DND-41 (cell line): ENCODE results near the gene TMTC4.

ENCODE experiments used
- ATAC-seq: fragments of 200-7000 bp; cut with Tn5 transposase; 3 replicates; pipeline ENCODE4 v1.9.1; 2021; ENCODE audit warnings: low read depth; ENCODE audit not compliant: insufficient read depth
- DNase-seq: peaks from one replicate; pipeline ENCODE4 v3.0.0-alpha.2; 2020
- H2AFZ ChIP-seq: 2 replicates; pipeline ENCODE4 v1.6.0; 2012; ENCODE audit warnings: low read depth, low read length
- H3K27ac ChIP-seq: 2 replicates; pipeline ENCODE4 v1.5.1; 2012; ENCODE audit warnings: low read length, inconsistent platforms
- H3K27me3 ChIP-seq: fragments of 200-600 bp; sonication (generic); 2 replicates; pipeline ENCODE4 v1.6.0; 2012; ENCODE audit warnings: low read length, mild to moderate bottlenecking, inconsistent platforms; ENCODE audit not compliant: insufficient read depth, poor library complexity
- H3K36me3 ChIP-seq: 2 replicates; pipeline ENCODE4 v1.5.1; 2012; ENCODE audit warnings: low read length, inconsistent platforms; ENCODE audit not compliant: insufficient read depth
- H3K4me1 ChIP-seq: 2 replicates; pipeline ENCODE4 v1.5.1; 2012; ENCODE audit warnings: mild to moderate bottlenecking, low read length; ENCODE audit not compliant: insufficient read depth
- H3K4me2 ChIP-seq: 2 replicates; pipeline ENCODE4 v1.6.0; 2012; ENCODE audit warnings: mild to moderate bottlenecking, moderate library complexity, low read length, inconsistent platforms; ENCODE audit not compliant: insufficient read depth
- H3K4me3 ChIP-seq, 2 experiments: fragments of 200-600 bp in 1 of 2; shearing (Covaris generic) in 1 of 2; 2 replicates each; pipeline ENCODE4 v1.5.1; 2012 to 2016; ENCODE audit warnings: inconsistent platforms in 2 of 2, low read length in 2 of 2, mild to moderate bottlenecking in 2 of 2, low read depth in 1 of 2, moderate library complexity in 1 of 2
- H3K79me2 ChIP-seq: 2 replicates; pipeline ENCODE4 v1.6.0; 2012; ENCODE audit warnings: low read length, inconsistent platforms; ENCODE audit not compliant: insufficient read depth
- H3K9ac ChIP-seq: 2 replicates; pipeline ENCODE4 v1.6.0; 2012; ENCODE audit warnings: low read depth, mild to moderate bottlenecking, inconsistent platforms, low read length, moderate library complexity
- H3K9me3 ChIP-seq: 2 replicates; pipeline ENCODE4 v1.5.1; 2012; ENCODE audit warnings: low read length, moderate library complexity, mild to moderate bottlenecking, inconsistent platforms; ENCODE audit not compliant: insufficient read depth, severe bottlenecking
- H4K20me1 ChIP-seq: 2 replicates; pipeline ENCODE4 v1.6.0; 2012; ENCODE audit warnings: low read length; ENCODE audit not compliant: insufficient read depth
- EZH2 ChIP-seq: IDR thresholded peaks from 3 replicates; pipeline ENCODE4 v1.6.1; 2012; ENCODE audit warnings: borderline replicate concordance, low read depth, mild to moderate bottlenecking, moderate library complexity, low read length, inconsistent platforms; ENCODE audit not compliant: severe bottlenecking
- TF ChIP-seq, protein P1 (sequence below): IDR thresholded peaks from 2 replicates; pipeline ENCODE4 v1.5.1; 2012; ENCODE audit warnings: borderline replicate concordance, low read length, moderate library complexity, mild to moderate bottlenecking; ENCODE audit not compliant: poor library complexity, severe bottlenecking; ENCODE audit errors: extremely low read depth

The TMTC4 gene

DNA sequence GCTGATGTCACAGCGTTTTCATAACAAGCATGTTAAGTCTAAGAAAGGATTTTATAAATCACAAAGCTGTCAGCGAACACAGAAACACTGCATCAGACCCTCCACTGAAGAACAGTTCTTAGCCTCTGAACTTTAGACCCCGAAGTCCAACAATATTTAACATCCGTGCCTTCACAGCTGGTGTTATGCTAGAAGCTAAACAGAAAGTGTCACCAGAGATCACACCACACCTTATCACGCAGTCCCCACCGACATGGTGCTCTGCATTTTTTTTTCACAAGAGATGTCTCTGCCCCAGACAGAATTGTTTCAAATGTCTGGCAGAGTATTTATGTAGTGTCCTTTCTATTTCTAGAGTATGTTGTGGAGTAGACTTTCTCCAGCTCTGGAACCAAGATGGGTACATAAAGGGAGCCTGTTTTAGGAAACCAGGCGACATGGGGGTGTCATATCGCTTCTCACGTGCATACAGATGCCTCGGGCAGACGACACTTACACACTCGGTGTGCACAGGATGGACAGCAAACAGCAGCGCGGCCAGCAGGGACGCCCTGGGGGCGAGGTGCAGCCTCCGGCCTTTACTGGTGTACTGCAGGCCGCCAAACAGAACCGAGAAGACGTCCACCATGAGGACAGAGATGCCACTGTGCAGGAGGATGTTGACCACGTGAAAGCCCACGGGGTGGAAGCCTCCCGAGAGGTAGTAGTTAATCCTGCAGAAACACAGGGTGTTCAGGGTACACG lies 12.0 kb downstream of the TMTC4 start:
- Histone ChIP-seq H3K36me3 (peaks cover 97% of the 10 kb centered on the region), H3K4me1 (peaks cover 21% of the 10 kb centered on the region), H2AFZ (no peak overlapping the region), H3K4me2 (no peak overlapping the region), H3K4me3 (no peak overlapping the region), H3K27me3 (no peaks in the 10 kb centered on the region), H3K9ac (no peak overlapping the region), H3K9me3 (no peaks in the 10 kb centered on the region), H3K79me2 (no peaks in the 10 kb centered on the region), H4K20me1 (peaks cover 8% of the 10 kb centered on the region), H3K27ac (no peak overlapping the region)
- TF ChIP-seq EZH2: no peak
- TF ChIP-seq, protein P1, sequence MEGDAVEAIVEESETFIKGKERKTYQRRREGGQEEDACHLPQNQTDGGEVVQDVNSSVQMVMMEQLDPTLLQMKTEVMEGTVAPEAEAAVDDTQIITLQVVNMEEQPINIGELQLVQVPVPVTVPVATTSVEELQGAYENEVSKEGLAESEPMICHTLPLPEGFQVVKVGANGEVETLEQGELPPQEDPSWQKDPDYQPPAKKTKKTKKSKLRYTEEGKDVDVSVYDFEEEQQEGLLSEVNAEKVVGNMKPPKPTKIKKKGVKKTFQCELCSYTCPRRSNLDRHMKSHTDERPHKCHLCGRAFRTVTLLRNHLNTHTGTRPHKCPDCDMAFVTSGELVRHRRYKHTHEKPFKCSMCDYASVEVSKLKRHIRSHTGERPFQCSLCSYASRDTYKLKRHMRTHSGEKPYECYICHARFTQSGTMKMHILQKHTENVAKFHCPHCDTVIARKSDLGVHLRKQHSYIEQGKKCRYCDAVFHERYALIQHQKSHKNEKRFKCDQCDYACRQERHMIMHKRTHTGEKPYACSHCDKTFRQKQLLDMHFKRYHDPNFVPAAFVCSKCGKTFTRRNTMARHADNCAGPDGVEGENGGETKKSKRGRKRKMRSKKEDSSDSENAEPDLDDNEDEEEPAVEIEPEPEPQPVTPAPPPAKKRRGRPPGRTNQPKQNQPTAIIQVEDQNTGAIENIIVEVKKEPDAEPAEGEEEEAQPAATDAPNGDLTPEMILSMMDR: no peak
- ATAC-seq: no peak
- DNase-seq: no peak

DNA sequence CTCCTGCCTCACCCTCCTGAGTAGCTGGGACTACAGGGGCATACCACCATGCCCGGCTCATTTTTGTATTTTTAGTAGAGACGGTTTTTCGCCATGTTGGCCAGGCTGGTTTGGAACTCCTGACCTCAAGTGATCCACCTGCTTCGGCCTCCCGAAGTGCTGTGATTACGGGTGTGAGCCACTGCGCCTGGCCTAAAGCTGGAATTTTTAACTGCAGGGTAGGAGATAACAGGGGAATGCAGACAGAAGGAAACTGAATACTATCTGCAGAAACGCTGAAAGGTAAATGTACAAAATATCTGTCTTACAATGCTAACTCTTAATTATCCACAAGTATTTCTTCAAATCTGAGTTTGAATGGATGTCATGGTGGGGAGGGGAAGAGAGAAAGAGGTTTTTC lies 13.8 kb downstream of the TMTC4 start:
- H3K27me3 ChIP-seq: no peaks in the 10 kb centered on the region
- no peak for TF ChIP-seq EZH2
- TF ChIP-seq, protein P1: no peak
- H3K27ac ChIP-seq: no peak overlapping the region
- H3K4me3 ChIP-seq: no peak overlapping the region
- no peak overlapping the region for H3K4me2 ChIP-seq
- H3K4me1 ChIP-seq: peaks cover 21% of the 10 kb centered on the region
- H2AFZ ChIP-seq: no peak overlapping the region
- H3K9ac ChIP-seq: no peak overlapping the region
- peaks cover 97% of the 10 kb centered on the region for H3K36me3 ChIP-seq
- ATAC-seq: no peak
- no peaks in the 10 kb centered on the region for H3K79me2 ChIP-seq
- H4K20me1 ChIP-seq: peaks cover 8% of the 10 kb centered on the region
- no peaks in the 10 kb centered on the region for H3K9me3 ChIP-seq
- DNase-seq: no peak

DNA sequence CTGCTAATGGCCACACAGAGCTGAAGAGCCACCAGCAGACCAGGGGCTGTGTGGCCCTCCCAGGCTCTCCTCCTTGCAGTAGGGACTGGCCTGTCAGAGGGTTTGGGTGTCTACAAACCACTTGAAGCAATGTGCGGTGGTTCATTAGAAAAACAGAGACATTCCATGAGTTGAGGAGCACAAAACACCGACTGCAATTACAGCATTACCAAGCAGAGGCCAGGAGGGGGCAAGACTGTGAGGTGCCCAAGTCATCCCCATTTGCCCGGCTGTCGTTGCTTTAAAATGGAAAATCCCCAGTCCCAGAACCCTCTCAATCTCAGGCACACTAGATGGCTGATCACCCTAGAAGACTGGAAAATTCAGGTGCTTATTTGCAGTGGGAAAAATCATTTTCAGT lies 15.0 kb downstream of the TMTC4 start:
- H3K27ac ChIP-seq: peak overlapping the region; percentile 14; the same call in 1 of the 2 replicates
- H3K79me2 ChIP-seq: no peaks in the 10 kb centered on the region
- no peak overlapping the region for H3K9ac ChIP-seq
- H3K27me3 ChIP-seq: no peaks in the 10 kb centered on the region
- peaks cover 8% of the 10 kb centered on the region for H4K20me1 ChIP-seq
- ATAC-seq (no peak), DNase-seq (no peak)
- peaks cover 21% of the 10 kb centered on the region for H3K4me1 ChIP-seq
- H3K4me2 ChIP-seq: no peak overlapping the region
- no peak overlapping the region for H2AFZ ChIP-seq
- H3K9me3 ChIP-seq: no peaks in the 10 kb centered on the region
- peaks cover 93% of the 10 kb centered on the region for H3K36me3 ChIP-seq
- TF ChIP-seq EZH2: no peak
- TF ChIP-seq, protein P1: no peak
- no peak overlapping the region for H3K4me3 ChIP-seq
